ENCODE measurements around the gene SRSF3. TPM values are rescaled to one million over a fixed set of nuclear protein-coding genes. Genes with fewer than 3 reads are reported as not detected.
A peak's percentile ranks its signal among the peaks of the same experiment; 100 is the strongest.
"Not testable (repeated sequence)": the region's sequence is repeated elsewhere in the genome, so short reads cannot be mapped to it uniquely, and the experiment has no call there.

Gene SRSF3
- total and polyA plus RNA-seq, 5 experiments from 2014 or later, result 268 to 375 (median 357) TPM

DNA sequence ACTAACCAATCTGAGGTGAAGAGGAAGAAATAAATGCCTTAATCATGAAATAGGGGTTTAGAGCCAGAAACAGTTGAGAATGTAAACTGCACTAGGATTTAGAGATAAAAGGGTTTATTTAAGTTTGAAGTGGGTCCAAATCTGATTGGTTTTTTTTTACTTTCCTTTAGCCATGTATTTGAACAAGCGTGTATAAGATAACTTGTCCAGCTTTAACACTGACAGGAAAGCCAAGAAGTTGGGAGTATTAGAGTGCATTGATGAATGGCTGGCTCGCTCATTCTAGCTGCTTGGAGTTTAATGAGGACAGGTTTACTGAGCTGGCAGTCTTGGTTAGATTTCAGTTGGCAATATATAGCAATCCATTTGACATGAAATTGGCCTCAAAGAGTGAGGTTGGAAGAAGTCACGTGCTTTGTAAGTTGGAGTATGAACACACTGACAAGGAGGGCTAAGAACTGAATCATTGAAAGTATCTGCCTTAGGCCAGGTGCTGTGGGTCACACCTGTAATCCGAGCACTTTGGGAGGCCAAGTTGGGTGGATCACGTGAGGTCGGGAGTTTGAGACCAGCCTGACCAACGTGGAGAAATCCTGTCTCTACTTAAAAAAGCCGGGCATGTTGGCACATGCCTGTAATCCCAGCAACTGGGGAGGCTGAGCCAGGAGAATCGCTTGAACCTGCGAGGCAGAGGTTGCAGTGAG is 13.7 kb downstream of the SRSF3 start:
- ATAC-seq (no peak), DNase-seq (peak in 1 of 10 donors; percentile 4)
- peak overlapping the region in 4 of 10 donors; percentile 7 to 54 (median 34) for H3K4me3 Mint-ChIP-seq
- H3K27ac Mint-ChIP-seq, result peak overlapping the region; percentile 4 to 88 (median 76)
- POLR2A ChIA-PET, result interaction anchor here (0.9 to 6.2 kb wide), 3 partner anchors 9 to 72 kb away, joined by 4 to 67 read pairs (median 4); no protein-coding TSS in a partner anchor
- no peaks in the 10 kb centered on the region for H3K9me3 Mint-ChIP-seq
- no peaks in the 10 kb centered on the region for H3K27me3 Mint-ChIP-seq
- peaks cover 28 to 79% (median 70%) of the 10 kb centered on the region in 4 donors for H3K4me1 Mint-ChIP-seq
- H3K36me3 Mint-ChIP-seq, result peaks cover 5 to 96% (median 47%) of the 10 kb centered on the region in 3 donors

DNA sequence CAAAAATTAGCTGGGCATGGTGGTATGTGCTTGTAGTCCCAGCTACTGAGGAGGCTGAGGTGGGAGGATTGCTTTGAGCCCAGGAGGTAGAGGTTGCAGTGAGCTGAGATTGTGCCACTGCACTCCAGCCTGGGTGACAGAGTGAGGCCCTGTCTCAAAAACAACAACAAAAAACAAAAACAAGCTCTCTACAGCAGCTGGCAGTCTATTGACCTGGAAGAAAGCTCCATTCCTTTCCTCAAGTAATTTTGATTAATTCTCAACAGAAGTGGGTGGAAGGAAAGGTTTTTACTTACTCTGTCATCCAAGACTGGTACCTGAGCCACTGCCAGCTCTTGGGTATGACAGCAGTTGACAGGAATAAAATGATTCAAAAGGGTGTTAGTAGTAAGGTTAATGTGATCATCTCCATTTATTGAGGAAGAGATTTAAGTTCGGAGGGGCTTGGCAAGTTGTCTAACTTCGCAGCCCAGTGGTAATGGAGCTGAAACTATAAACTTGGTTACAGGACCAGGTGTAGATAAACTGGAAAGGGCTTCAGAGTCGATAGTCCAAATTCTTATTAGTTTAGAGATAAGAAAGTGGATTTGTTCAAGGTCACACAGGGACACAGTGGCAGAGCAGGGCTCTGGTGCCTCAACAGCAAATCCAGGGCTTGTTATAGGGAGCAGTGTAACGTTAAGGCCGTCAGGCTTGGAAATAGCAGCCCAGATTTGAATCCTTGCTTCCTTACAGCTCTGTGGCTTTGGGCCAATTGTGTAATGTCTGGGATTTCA is 14.8 kb downstream of the SRSF3 start:
- DNase-seq (peak in 1 of 10 donors; percentile 3), ATAC-seq (peak in 1 of 2 donors; percentile 2)
- no peaks in the 10 kb centered on the region for H3K27me3 Mint-ChIP-seq
- peaks cover 26 to 70% (median 62%) of the 10 kb centered on the region in 4 donors for H3K4me1 Mint-ChIP-seq
- POLR2A ChIA-PET, result interaction anchor here (0.6 to 6.2 kb wide), 8 partner anchors 11 to 580 kb away, joined by 3 to 67 read pairs (median 4); no protein-coding TSS in a partner anchor
- peak overlapping the region; percentile 9 to 90 (median 77) for H3K27ac Mint-ChIP-seq
- peak overlapping the region in 5 of 10 donors; percentile 3 to 28 (median 4) for H3K4me3 Mint-ChIP-seq
- H3K36me3 Mint-ChIP-seq, result peaks cover 5 to 93% (median 51%) of the 10 kb centered on the region in 3 donors
- no peaks in the 10 kb centered on the region for H3K9me3 Mint-ChIP-seq

DNA sequence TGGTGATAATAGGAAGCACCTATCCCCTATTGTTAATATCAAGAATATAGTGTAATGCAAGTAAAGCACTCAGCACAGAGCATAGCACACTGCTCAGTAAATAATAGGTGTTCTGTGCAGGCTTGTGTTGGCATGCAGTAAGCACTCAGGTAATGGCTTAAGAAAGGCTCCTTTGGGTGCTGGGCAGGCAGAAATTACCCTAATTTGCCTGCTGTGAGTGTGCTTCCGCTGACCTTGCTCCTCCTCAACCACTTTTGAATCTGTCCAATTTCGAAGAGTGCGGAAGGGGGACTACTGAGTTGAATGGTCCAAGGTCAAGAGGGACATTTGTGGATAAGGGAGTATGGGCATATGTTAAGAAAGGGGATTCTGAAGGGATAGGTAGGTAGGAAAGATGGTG is 15.4 kb downstream of the SRSF3 start:
- no peaks in the 10 kb centered on the region for H3K27me3 Mint-ChIP-seq
- ATAC-seq (peak in 1 of 2 donors; percentile 10), DNase-seq (no peak)
- POLR2A ChIA-PET, result interaction anchor here (0.5 to 6.2 kb wide), 8 partner anchors 11 to 581 kb away, joined by 3 to 67 read pairs (median 4); no protein-coding TSS in a partner anchor
- H3K36me3 Mint-ChIP-seq, result peaks cover 5 to 89% (median 54%) of the 10 kb centered on the region in 3 donors
- peak overlapping the region; percentile 8 to 86 (median 60) for H3K27ac Mint-ChIP-seq
- peak overlapping the region in 1 of 10 donors; percentile 48 for H3K4me3 Mint-ChIP-seq
- H3K9me3 Mint-ChIP-seq, result no peaks in the 10 kb centered on the region
- H3K4me1 Mint-ChIP-seq, result peaks cover 24 to 65% (median 58%) of the 10 kb centered on the region in 4 donors

DNA sequence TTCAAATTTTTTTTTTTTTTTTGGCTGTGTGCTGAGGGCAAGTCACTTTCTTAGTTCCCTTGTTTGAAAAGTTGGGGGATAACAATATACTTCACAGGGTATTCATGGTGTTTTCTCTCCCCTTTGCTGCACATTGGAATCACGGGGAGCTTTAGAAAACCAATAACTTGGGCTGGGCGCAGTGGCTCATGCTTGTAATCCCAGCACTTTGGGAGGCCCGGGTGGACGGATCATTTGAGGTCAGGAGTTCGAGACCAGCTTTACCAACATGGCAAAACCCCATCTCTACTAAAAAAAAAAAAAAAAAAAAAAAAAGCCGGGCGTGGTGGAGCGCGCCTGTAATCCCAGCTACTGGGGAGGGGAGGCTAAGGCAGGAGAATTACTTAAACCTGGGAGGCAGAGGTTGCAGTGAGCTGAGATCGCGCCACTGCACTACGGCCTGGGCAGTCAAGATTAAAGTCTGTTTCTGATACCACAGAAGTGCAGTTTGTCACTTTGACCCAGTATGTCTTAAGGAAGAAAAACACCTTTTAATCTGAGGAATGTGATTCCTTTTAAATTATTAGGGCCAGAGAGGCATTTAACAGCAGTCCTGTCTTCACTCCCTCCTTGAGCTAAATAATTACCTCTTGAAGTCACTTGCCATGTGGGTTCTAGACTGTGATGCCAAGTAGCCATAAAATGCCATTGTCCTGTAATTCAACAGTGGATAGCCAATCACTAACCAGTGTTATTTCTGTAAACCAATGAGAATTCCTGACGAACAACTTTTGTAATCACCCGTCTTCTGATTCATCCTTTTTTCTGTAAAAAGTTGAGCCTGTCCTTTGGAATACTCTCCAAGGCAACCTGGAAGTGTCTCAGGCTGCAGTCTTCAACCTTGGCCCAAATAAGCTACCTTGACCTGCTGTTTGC is 16.1 kb downstream of the SRSF3 start:
- POLR2A ChIA-PET, result interaction anchor here (0.5 to 6.2 kb wide), 8 partner anchors 12 to 581 kb away, joined by 3 to 67 read pairs (median 4); no protein-coding TSS in a partner anchor
- ATAC-seq (no peak), DNase-seq (no peak)
- Mint-ChIP-seq H3K4me3 (no peak overlapping the region), H3K27me3 (no peaks in the 10 kb centered on the region), H3K4me1 (peaks cover 25 to 62% (median 54%) of the 10 kb centered on the region in 4 donors), H3K9me3 (no peaks in the 10 kb centered on the region), H3K36me3 (peaks cover 5 to 86% (median 48%) of the 10 kb centered on the region in 3 donors), H3K27ac (peak overlapping the region; percentile 44 to 90 (median 66))

DNA sequence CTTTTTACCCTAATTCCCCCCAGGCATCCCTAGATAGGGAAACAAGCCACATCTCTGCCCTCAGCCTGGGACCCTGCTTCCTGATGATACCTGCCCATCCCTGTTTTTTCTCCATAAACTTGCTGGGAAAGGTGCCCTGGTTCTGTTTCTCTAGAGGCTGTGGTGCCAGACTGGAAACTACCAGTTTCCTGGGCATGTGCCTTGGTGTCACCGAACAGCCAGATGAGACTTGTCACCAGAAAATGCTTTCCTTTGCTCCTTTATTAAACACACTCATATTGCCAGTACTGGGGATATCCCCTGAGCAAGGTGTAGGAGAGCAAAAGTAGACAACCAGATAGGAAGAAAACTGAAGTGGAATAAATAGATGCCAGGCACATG is 16.8 kb downstream of the SRSF3 start:
- peaks cover 25 to 58% (median 50%) of the 10 kb centered on the region in 4 donors for H3K4me1 Mint-ChIP-seq

DNA sequence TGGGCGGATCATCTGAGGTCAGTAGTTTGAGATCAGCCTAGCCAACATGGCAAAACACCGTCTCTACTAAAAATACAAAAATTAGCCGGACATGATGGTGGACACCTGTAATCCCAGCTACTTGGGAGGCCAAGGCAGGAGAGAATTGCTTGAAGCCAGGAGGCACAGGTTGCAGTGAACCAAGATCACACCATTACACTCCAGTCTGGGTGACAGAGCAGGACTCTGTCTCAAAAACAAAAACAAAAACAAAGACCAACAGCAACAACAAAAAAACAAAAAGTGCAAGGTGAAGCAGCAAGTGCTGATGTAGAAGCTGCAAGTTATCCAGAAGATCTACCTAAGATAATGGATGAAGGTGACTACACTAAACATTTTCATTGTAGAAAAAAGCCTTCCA is 17.5 kb downstream of the SRSF3 start:
- POLR2A ChIA-PET, result interaction anchor here (1.3 to 6.2 kb wide), 3 partner anchors 8 to 68 kb away, joined by 5 to 67 read pairs (median 5); no protein-coding TSS in a partner anchor
- peak overlapping the region in 9 of 10 donors; percentile 28 to 86 (median 50) for H3K27ac Mint-ChIP-seq
- DNase-seq, result not testable (repeated sequence)

More for the DNA sequence above, 16.8 kb downstream of the SRSF3 start:
- ATAC-seq, result no peak
- no peaks in the 10 kb centered on the region for H3K9me3 Mint-ChIP-seq
- H3K36me3 Mint-ChIP-seq, result peaks cover 5 to 81% (median 43%) of the 10 kb centered on the region in 3 donors
- H3K27ac Mint-ChIP-seq, result peak overlapping the region; percentile 25 to 90 (median 50)
- POLR2A ChIA-PET, result interaction anchor here (1.3 to 6.2 kb wide), 3 partner anchors 7 to 67 kb away, joined by 5 to 67 read pairs (median 5); no protein-coding TSS in a partner anchor
- no peak for DNase-seq
- H3K27me3 Mint-ChIP-seq, result no peaks in the 10 kb centered on the region
- no peak overlapping the region for H3K4me3 Mint-ChIP-seq

DNA sequence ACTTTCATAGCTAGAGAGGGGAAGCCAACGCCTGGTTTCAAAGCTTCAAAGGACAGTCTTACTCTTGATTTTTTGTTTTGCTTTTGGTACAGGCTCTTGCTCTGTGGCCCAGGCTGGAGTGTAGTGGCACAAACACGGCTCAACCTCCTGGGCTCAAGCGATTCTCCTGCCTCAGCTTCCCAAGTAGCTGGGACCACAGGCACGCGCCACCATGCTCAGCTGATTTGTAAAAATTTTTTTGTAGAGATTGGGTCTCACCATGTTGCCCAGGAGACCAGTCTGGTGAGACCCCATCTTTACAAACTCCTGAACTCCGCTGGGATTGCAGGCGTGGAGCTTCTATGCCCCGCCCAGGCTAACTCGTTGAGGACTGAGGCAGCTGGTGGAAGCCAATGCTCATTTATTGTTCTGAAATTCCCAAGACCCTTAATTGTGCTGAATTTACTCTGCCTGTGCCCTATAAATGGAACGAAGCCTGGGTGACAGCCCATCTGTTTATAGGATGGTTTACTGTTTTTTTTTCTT is 18.0 kb downstream of the SRSF3 start:
- Mint-ChIP-seq H3K36me3 (peaks cover 5 to 72% (median 41%) of the 10 kb centered on the region in 3 donors), H3K27ac (peak overlapping the region in 7 of 10 donors; percentile 25 to 86 (median 50)), H3K4me3 (no peak overlapping the region), H3K27me3 (no peaks in the 10 kb centered on the region), H3K9me3 (no peaks in the 10 kb centered on the region), H3K4me1 (peaks cover 23 to 56% (median 48%) of the 10 kb centered on the region in 4 donors)
- no peak for ATAC-seq
- no peak for DNase-seq
- POLR2A ChIA-PET, result interaction anchor here (1.3 to 6.2 kb wide), 3 partner anchors 9 to 68 kb away, joined by 5 to 67 read pairs (median 5); no protein-coding TSS in a partner anchor

More for the DNA sequence above, 17.5 kb downstream of the SRSF3 start:
- ATAC-seq, H3K4me3 Mint-ChIP-seq, H3K9me3 Mint-ChIP-seq, H3K27me3 Mint-ChIP-seq: not testable (repeated sequence)
- H3K36me3 Mint-ChIP-seq, result peaks cover 5 to 76% (median 41%) of the 10 kb centered on the region in 3 donors
- H3K4me1 Mint-ChIP-seq, result peaks cover 23 to 56% (median 48%) of the 10 kb centered on the region in 4 donors

DNA sequence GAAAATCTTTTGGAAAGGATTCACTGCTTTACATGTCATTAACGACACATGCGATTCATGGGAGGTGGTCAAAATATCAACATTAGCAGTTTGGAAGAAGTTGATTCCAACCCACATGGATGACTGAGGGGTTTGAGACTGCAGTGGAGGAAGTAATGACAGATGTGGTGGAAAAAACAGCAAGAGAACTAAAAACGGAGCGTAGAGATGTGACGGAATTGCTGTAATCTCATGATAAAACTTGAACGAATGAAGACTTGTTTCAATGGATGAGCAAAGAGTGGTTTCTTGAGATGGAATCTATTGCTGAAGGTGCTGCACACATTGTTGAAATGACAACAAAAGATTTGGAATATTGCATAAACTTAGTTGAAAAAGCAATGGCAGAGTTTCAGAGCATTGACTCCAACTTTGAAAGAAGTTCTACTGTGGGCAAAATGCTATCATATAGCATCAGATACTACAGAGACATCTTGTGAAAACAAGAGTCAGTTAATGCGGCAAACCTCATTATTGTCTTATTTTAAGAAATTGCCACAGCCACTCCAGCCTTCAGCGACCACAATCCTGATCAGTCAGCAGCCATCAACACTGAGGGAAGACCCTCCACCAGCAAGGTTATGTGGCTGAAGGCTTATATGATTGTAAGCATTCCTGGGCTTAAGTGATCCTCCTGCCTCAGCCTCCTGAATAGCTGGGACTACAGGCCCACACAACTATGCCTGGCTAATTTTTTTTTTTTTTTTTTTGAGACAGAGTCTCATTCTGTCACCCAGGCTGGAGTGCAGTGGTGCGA is 19.2 kb downstream of the SRSF3 start:
- Mint-ChIP-seq H3K36me3 (peaks cover 5 to 59% (median 35%) of the 10 kb centered on the region in 3 donors), H3K27ac (peak overlapping the region in 8 of 10 donors; percentile 1 to 92 (median 47)), H3K9me3 (no peaks in the 10 kb centered on the region), H3K27me3 (no peaks in the 10 kb centered on the region), H3K4me1 (peaks cover 16 to 45% (median 38%) of the 10 kb centered on the region in 4 donors), H3K4me3 (no peak overlapping the region)
- POLR2A ChIA-PET, result no interaction called here
- DNase-seq, result no peak
- no peak for ATAC-seq

DNA sequence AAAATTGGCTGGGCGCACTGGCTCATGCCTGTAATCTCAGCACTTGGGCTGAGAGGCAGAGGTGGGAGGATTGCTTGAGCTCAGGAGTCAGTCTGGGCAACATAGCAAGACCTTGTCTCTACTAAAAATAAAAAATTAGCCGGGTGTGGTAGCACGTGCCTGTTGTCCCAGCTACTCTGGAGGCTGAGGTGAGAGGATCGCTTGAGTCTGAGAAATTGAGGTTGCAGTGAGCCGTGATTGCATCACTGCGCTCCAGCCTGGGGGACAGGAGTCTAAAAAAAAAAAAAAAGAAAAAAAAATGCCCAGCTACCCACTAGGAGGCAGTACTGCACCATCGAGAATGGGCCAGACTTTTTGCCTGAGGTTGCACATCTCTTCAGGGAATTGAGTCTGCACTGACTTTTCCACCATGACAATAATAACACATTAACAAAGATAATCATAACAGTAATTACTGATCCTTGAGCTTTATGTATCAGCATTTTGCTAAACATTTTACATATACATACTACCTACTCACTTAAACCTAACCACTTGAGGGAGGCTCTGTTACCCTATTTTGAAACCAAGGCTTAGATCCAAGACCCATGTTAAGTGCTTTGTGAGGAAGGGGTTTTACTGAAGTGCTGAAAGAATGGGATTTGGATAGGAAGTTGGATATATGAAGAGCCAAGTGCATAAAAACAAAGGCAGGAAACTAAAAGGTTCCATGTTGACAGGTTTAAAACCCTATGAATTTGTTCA is 21.0 kb downstream of the SRSF3 start:
- Mint-ChIP-seq H3K36me3 (peaks cover 5 to 45% (median 34%) of the 10 kb centered on the region in 3 donors), H3K4me1 (peaks cover 9 to 30% (median 25%) of the 10 kb centered on the region in 4 donors), H3K4me3 (no peak overlapping the region)

DNA sequence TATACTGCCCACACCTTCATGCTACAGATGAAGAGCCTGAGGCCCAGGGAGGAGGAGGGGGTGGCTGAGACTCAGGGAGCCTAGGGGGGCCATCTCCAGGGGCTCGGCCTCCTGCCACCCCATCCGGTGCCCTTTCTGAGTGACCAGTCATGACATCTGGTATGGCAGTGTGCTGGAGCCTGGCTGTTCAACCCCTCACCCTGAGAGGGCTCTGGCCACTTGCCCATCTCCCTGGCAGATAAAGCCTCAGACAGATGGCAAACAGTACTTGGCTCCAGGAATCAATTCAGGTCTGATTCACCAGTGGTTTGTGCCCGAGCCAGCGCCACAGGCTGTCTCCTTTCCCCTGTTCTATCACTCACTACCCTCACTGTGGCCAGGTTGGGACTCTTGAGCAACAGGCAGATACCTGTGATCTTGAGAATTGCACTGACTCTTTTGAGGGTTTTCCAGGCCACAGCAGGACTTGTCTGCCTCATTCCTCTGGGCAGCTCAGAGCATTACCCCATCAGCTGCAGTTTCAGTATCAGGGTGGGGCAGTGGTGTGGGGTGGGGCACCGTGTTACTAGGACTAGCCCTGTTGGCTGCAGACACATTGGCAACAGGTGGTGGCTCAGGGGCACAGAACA is 22.8 kb downstream of the SRSF3 start:
- POLR2A ChIA-PET, result no interaction called here
- Mint-ChIP-seq H3K27ac (peak overlapping the region in 3 of 10 donors; percentile 15 to 33 (median 27)), H3K27me3 (no peaks in the 10 kb centered on the region), H3K4me3 (no peak overlapping the region), H3K9me3 (no peaks in the 10 kb centered on the region), H3K36me3 (peaks cover 0 to 27% (median 20%) of the 10 kb centered on the region in 3 donors), H3K4me1 (peaks cover 4 to 24% (median 13%) of the 10 kb centered on the region in 4 donors)
- no peak for DNase-seq
- no peak for ATAC-seq

More for the DNA sequence above, 21.0 kb downstream of the SRSF3 start:
- H3K27me3 Mint-ChIP-seq, result no peaks in the 10 kb centered on the region
- POLR2A ChIA-PET, result interaction anchor here (0.6 to 1.5 kb wide), 11 partner anchors 15 to 264 kb away, joined by 3 to 10 read pairs (median 4); partner anchors contain the start of gene CDKN1A
- ATAC-seq (peak; percentile 52 to 73), DNase-seq (peak in 8 of 10 donors; percentile 14 to 70 (median 42))
- H3K27ac Mint-ChIP-seq, result peak overlapping the region in 8 of 10 donors; percentile 18 to 76 (median 70)
- no peaks in the 10 kb centered on the region for H3K9me3 Mint-ChIP-seq

All from naive thymus-derived CD8-positive, alpha-beta T cell (primary cell).